IMR-90 (cell line): ENCODE data around the gene PLXNB1. TPM values are rescaled to one million over a fixed set of nuclear protein-coding genes. Genes with fewer than 3 reads are reported as not detected.

ENCODE experiments used
- ATAC-seq: fragments of 200-7000 bp; cut with Tn5 transposase; 2 replicates; pipeline ENCODE4 v1.9.1; 2020; ENCODE audit warnings: low read depth, mild to moderate bottlenecking, moderate library complexity
- BruUV-seq: library from RNA; stranded (reverse); fragments of 400-500 nt; replicated peaks from 2 replicates; lab custom pipeline; 2021; lab: Mats Ljungman, UMichigan
- CTCF ChIA-PET: fragments of 300-600 bp; formaldehyde crosslinking; extraction: SDS; loops from one replicate; lab custom pipeline; 2021; ENCODE audit warnings: antibody characterized with exemption; lab: Yijun Ruan, JAX
- POLR2A ChIA-PET: fragments of 300-600 bp; sonication (Branson Sonifier 250); formaldehyde crosslinking; loops from one replicate; lab custom pipeline; 2022; ENCODE audit warnings: antibody characterized with exemption; ENCODE audit not compliant: unreplicated experiment; lab: Charles Lee
- DNase-seq: peaks from one replicate; pipeline ENCODE4 v3.0.0; 2013
- H2AFZ ChIP-seq: replicated peaks from 2 replicates; pipeline ENCODE3; 2013; ENCODE audit warnings: low read length, mild to moderate bottlenecking; ENCODE audit not compliant: poor library complexity
- H2AK5ac ChIP-seq: 2 replicates; pipeline ENCODE4 v1.6.1; 2013; ENCODE audit warnings: low read depth, low read length, inconsistent platforms
- H2AK9ac ChIP-seq: replicated peaks from 2 replicates; pipeline ENCODE3; 2013; ENCODE audit warnings: mild to moderate bottlenecking, low read depth, low read length, moderate library complexity; ENCODE audit not compliant: poor library complexity
- H2BK120ac ChIP-seq: 2 replicates; pipeline ENCODE4 v1.6.1; 2013; ENCODE audit warnings: low read depth, low read length, inconsistent platforms
- H2BK15ac ChIP-seq: 3 replicates; pipeline ENCODE4 v1.6.1; 2013; ENCODE audit warnings: low read depth, low read length, inconsistent platforms
- H2BK20ac ChIP-seq: 2 replicates; pipeline ENCODE4 v1.6.1; 2013; ENCODE audit warnings: low read depth, mild to moderate bottlenecking, inconsistent platforms, low read length, moderate library complexity
- H2BK5ac ChIP-seq: 2 replicates; pipeline ENCODE4 v1.6.1; 2013; ENCODE audit warnings: mild to moderate bottlenecking, low read depth, low read length, inconsistent platforms; ENCODE audit not compliant: poor library complexity, severe bottlenecking
- H3K14ac ChIP-seq: replicated peaks from 2 replicates; pipeline ENCODE4 v1.6.1; 2013; ENCODE audit warnings: low read depth, low read length, inconsistent platforms
- H3K18ac ChIP-seq: 2 replicates; pipeline ENCODE4 v1.6.1; 2013; ENCODE audit warnings: low read depth, low read length, control low read depth
- H3K23ac ChIP-seq: 2 replicates; pipeline ENCODE4 v1.6.1; 2013; ENCODE audit warnings: low read depth, low read length, inconsistent platforms
- H3K27ac ChIP-seq: 2 replicates; pipeline ENCODE4 v1.5.1; 2013; ENCODE audit warnings: mild to moderate bottlenecking, control low read depth, low read length; ENCODE audit not compliant: insufficient read depth
- H3K27me3 ChIP-seq: 2 replicates; pipeline ENCODE4 v1.6.1; 2013; ENCODE audit warnings: low read length; ENCODE audit not compliant: control insufficient read depth, insufficient read depth
- H3K36me3 ChIP-seq: 2 replicates; pipeline ENCODE4 v1.6.1; 2013; ENCODE audit warnings: low read length, mixed read lengths; ENCODE audit not compliant: control insufficient read depth, insufficient read depth
- H3K4ac ChIP-seq: 2 replicates; pipeline ENCODE4 v1.6.1; 2013; ENCODE audit warnings: low read depth, low read length, inconsistent platforms
- H3K4me1 ChIP-seq: 2 replicates; pipeline ENCODE4 v1.6.1; 2013; ENCODE audit warnings: low read length, mixed read lengths; ENCODE audit not compliant: control insufficient read depth, insufficient read depth
- H3K4me2 ChIP-seq: 2 replicates; pipeline ENCODE4 v1.6.1; 2013; ENCODE audit warnings: low read depth, mild to moderate bottlenecking, control low read depth, low read length, moderate library complexity
- H3K4me3 ChIP-seq: 2 replicates; pipeline ENCODE4 v1.5.1; 2013; ENCODE audit warnings: low read depth, mild to moderate bottlenecking, control low read depth, low read length, moderate library complexity; ENCODE audit not compliant: insufficient read depth
- H3K56ac ChIP-seq: 2 replicates; pipeline ENCODE4 v1.6.1; 2013; ENCODE audit warnings: low read length, inconsistent platforms; ENCODE audit not compliant: insufficient read depth; ENCODE audit errors: extremely low read depth
- H3K79me1 ChIP-seq, 2 experiments: 2 replicates each; pipeline ENCODE4 v1.6.1; 2013; ENCODE audit warnings: low read length in 2 of 2, inconsistent platforms in 1 of 2, low read depth in 1 of 2
- H3K9ac ChIP-seq: 2 replicates; pipeline ENCODE4 v1.6.1; 2013; ENCODE audit warnings: low read depth, low read length, control low read depth
- H3K9me1 ChIP-seq: 2 replicates; pipeline ENCODE4 v1.6.1; 2013; ENCODE audit warnings: low read length, inconsistent platforms; ENCODE audit not compliant: insufficient read depth
- H3K9me3 ChIP-seq: 2 replicates; pipeline ENCODE4 v1.6.1; 2013; ENCODE audit warnings: low read length; ENCODE audit not compliant: control insufficient read depth, insufficient read depth
- H4K20me1 ChIP-seq: 2 replicates; pipeline ENCODE4 v1.6.1; 2013; ENCODE audit warnings: low read length, inconsistent platforms; ENCODE audit not compliant: insufficient read depth
- H4K5ac ChIP-seq: 2 replicates; pipeline ENCODE4 v1.6.1; 2013; ENCODE audit warnings: mild to moderate bottlenecking, low read depth, low read length, control low read depth
- H4K8ac ChIP-seq, 2 experiments: 2 replicates each; pipeline ENCODE4 v1.6.1; 2013; ENCODE audit warnings: low read depth in 2 of 2, low read length in 2 of 2, control low read depth in 1 of 2, inconsistent platforms in 1 of 2
- H4K91ac ChIP-seq: 2 replicates; pipeline ENCODE4 v1.6.1; 2013; ENCODE audit warnings: low read depth, low read length, inconsistent platforms; ENCODE audit not compliant: insufficient read depth
- BHLHE40 ChIP-seq: fragments of 150-350 bp; IDR thresholded peaks from 2 replicates; pipeline ENCODE4 v1.6.1; 2016; ENCODE audit warnings: mild to moderate bottlenecking, low read depth, low read length
- CEBPB ChIP-seq: IDR thresholded peaks from 2 replicates; pipeline ENCODE4 v1.6.1; 2012; ENCODE audit warnings: low read depth, low read length, improper control_type of control experiment
- ELK1 ChIP-seq: fragments of 150-350 bp; IDR thresholded peaks from 2 replicates; pipeline ENCODE4 v1.6.1; 2016; ENCODE audit warnings: low read depth, mild to moderate bottlenecking, low read length, moderate library complexity, borderline replicate concordance
- FOS ChIP-seq: fragments of 150-350 bp; IDR thresholded peaks from 2 replicates; pipeline ENCODE4 v1.6.1; 2016; ENCODE audit warnings: low read depth, low read length
- NFE2L2 ChIP-seq: fragments of 150-350 bp; IDR thresholded peaks from 2 replicates; pipeline ENCODE4 v1.6.1; 2016; ENCODE audit warnings: low read depth, mild to moderate bottlenecking, low read length
- POLR2A ChIP-seq: IDR thresholded peaks from 2 replicates; pipeline ENCODE4 v1.6.1; 2012; ENCODE audit warnings: mild to moderate bottlenecking, low read depth, low read length
- RAD21 ChIP-seq: IDR thresholded peaks from 2 replicates; pipeline ENCODE4 v1.6.1; 2012; ENCODE audit warnings: low read length, improper control_type of control experiment
- SMC3 ChIP-seq: fragments of 150-350 bp; IDR thresholded peaks from 2 replicates; pipeline ENCODE4 v1.6.1; 2016; ENCODE audit warnings: low read depth, mild to moderate bottlenecking, antibody characterized with exemption, low read length, moderate library complexity
- USF2 ChIP-seq: fragments of 150-350 bp; IDR thresholded peaks from 2 replicates; pipeline ENCODE4 v1.6.1; 2017; ENCODE audit warnings: mild to moderate bottlenecking, antibody characterized with exemption, low read length, low read depth
- WGBS, 2 experiments: methylation state at CpG; one replicate each; pipeline versions ENCODE4 v1.1.5 to v1.1.7; 2013; ENCODE audit warnings: missing lambda C conversion rate in 2 of 2; ENCODE audit not compliant: insufficient read length in 1 of 2; ENCODE audit errors: extremely low coverage in 2 of 2; 5-methylcytosine and 5-hydroxymethylcytosine counted together
- dilution Hi-C: fragments of 300-500 bp; cut with HindIII; formaldehyde crosslinking; loops from one replicate; pipeline ENCODE4 v1.14.3; 2018; ENCODE audit warnings: low sequenced_read_pairs; ENCODE audit not compliant: unreplicated experiment
- in situ Hi-C: fragments of 300-500 bp; cut with MboI; formaldehyde crosslinking; loops from 3 replicates; pipeline ENCODE4 v1.14.3; 2019; ENCODE audit warnings: low sequenced_read_pairs, inconsistent platforms, mixed read lengths
- intact Hi-C: fragments of 100-400 bp; cut with micrococcal nuclease; formaldehyde crosslinking; loops from 2 replicates; pipeline ENCODE4 v1.10.0; 2022
- polyA plus RNA-seq, 3 experiments: library from polyadenylated mRNA; depleted of rRNA; stranded (reverse); fragments of >200 nt; gene quantifications; 2 replicates each; pipeline ENCODE4 v1.2.3, GENCODE V29; 2012; ENCODE audit warnings: low replicate concordance in 1 of 3
- total RNA-seq: library from RNA; depleted of rRNA; stranded (reverse); fragments of >200 nt; gene quantifications from 2 replicates; pipeline ENCODE4 v1.2.3, GENCODE V29; 2012

The PLXNB1 gene
- total and polyA plus RNA-seq, 2 of the 4 experiments (the other 2 are of a cell fraction), result 5.2 to 25.3 TPM

- in situ Hi-C loops, result loop anchor here (5.0 to 10.0 kb wide), 2 partner anchors 88 to 196 kb away; partner anchors contain the start of genes CELSR3 and PFKFB4
- peaks cover 26% of the 10 kb centered on the region for H3K4me1 ChIP-seq
- H3K14ac ChIP-seq, result no peak overlapping the region
- intact Hi-C loops, result loop anchor here (5.0 kb wide), 1 partner anchor 218 kb away; the partner anchor contains the start of gene NCKIPSD
- H3K9ac ChIP-seq, result no peak overlapping the region
- H2BK20ac ChIP-seq, result no peak overlapping the region
- H2BK120ac ChIP-seq, result no peak overlapping the region
- H2AK9ac ChIP-seq, result peak overlapping the region; percentile 36
- WGBS, 2 experiments, result 85% methylated on average over 11 of the region's 29 CpGs; no CpG with 5 or more reads in 1 of the 2 experiments
- H3K23ac ChIP-seq, result no peak overlapping the region
- peaks cover 34% of the 10 kb centered on the region for H3K36me3 ChIP-seq
- no peak overlapping the region for H4K91ac ChIP-seq
- no peak overlapping the region for H2BK5ac ChIP-seq
- ChIA-PET CTCF (no interaction called here), POLR2A (no interaction called here)
- H2BK15ac ChIP-seq, result no peak overlapping the region
- H4K5ac ChIP-seq, result no peak overlapping the region
- H3K56ac ChIP-seq, result no peak overlapping the region
- BruUV-seq, result no TSS peak
- no peak for ATAC-seq
- no peak overlapping the region for H2AK5ac ChIP-seq
- H4K8ac ChIP-seq, result no peak overlapping the region
- peaks cover 13% of the 10 kb centered on the region; the same call in 1 of the 2 replicates for H3K9me1 ChIP-seq
- TF ChIP-seq FOS (no peak), CEBPB (no peak), ELK1 (no peak), NFE2L2 (no peak), BHLHE40 (no peak), USF2 (no peak), SMC3 (no peak), RAD21 (no peak), POLR2A (no peak)
- H3K79me1 ChIP-seq, result peaks cover 4 to 68% of the 10 kb centered on the region in 2 experiments
- no peaks in the 10 kb centered on the region; the same call in 1 of the 2 replicates for H4K20me1 ChIP-seq
- no peaks in the 10 kb centered on the region for H3K9me3 ChIP-seq
- H3K18ac ChIP-seq, result no peak overlapping the region
- dilution Hi-C loops, result no loop called here
- no peak overlapping the region for H3K27ac ChIP-seq
- DNase-seq, result no peak
- H3K27me3 ChIP-seq, result no peaks in the 10 kb centered on the region
- H3K4me2 ChIP-seq, result no peak overlapping the region
- H3K4me3 ChIP-seq, result no peak overlapping the region
- no peak overlapping the region for H3K4ac ChIP-seq
- no peak overlapping the region for H2AFZ ChIP-seq
Measured at GRCh38 chr3:48469046-48469915, 39.4 kb upstream of the PLXNB1 start.
